Panc1 (cell line): ENCODE data around the gene FTO. TPM values are rescaled to one million over a fixed set of nuclear protein-coding genes. Genes with fewer than 3 reads are reported as not detected.
A peak's percentile ranks its signal among the peaks of the same experiment; 100 is the strongest.

Experiments used
- ATAC-seq: fragments of 200-7000 bp; cut with Tn5 transposase; 2 replicates; pipeline ENCODE4 v1.9.1; 2020; ENCODE audit warnings: mild to moderate bottlenecking, moderate library complexity
- BruUV-seq: library from RNA; stranded (reverse); fragments of 400-500 nt; replicated peaks from 2 replicates; lab custom pipeline; 2021; lab: Mats Ljungman, UMichigan
- CTCF ChIA-PET: fragments of 300-600 bp; sonication (Branson Sonifier 250); formaldehyde crosslinking; loops from one replicate; lab custom pipeline; 2022; ENCODE audit warnings: antibody characterized with exemption; lab: Charles Lee
- POLR2A ChIA-PET: fragments of 300-600 bp; sonication (Branson Sonifier 250); formaldehyde crosslinking; loops from one replicate; lab custom pipeline; 2022; ENCODE audit warnings: antibody characterized with exemption; lab: Charles Lee
- DNase-seq: peaks from one replicate; pipeline ENCODE4 v3.0.0-alpha.2; 2010; ENCODE audit warnings: low read depth, low spot score
- H3K27ac ChIP-seq: 2 replicates; pipeline ENCODE4 v1.5.1; 2011; ENCODE audit warnings: mild to moderate bottlenecking, low read length, inconsistent platforms
- H3K27me3 ChIP-seq: fragments of 200-500 bp; sonication (Bioruptor generic); 2 replicates; pipeline ENCODE4 v1.6.0; 2014; ENCODE audit warnings: low read length, inconsistent platforms; ENCODE audit not compliant: control insufficient read depth, insufficient read depth
- H3K36me3 ChIP-seq: fragments of 200-500 bp; sonication (Bioruptor generic); 2 replicates; pipeline ENCODE4 v1.5.1; 2014; ENCODE audit warnings: inconsistent platforms, mild to moderate bottlenecking, low read length, moderate library complexity; ENCODE audit not compliant: control insufficient read depth, insufficient read depth
- H3K4me1 ChIP-seq: 2 replicates; pipeline ENCODE4 v1.5.1; 2011; ENCODE audit warnings: inconsistent platforms, mild to moderate bottlenecking, low read length, moderate library complexity; ENCODE audit not compliant: control insufficient read depth, insufficient read depth
- H3K4me3 ChIP-seq, 2 experiments: 2 replicates each; pipeline ENCODE4 v1.5.1; 2011 to 2012; ENCODE audit warnings: low read depth in 2 of 2, low read length in 2 of 2, mild to moderate bottlenecking in 2 of 2, inconsistent platforms in 1 of 2, moderate library complexity in 1 of 2
- H3K9me3 ChIP-seq: fragments of 200-500 bp; sonication (Bioruptor generic); 2 replicates; pipeline ENCODE4 v1.5.1; 2014; ENCODE audit warnings: low read depth, mild to moderate bottlenecking, inconsistent platforms, low read length, moderate library complexity; ENCODE audit not compliant: control insufficient read depth, insufficient read depth
- POLR2AphosphoS5 ChIP-seq: IDR thresholded peaks from 2 replicates; pipeline ENCODE4 v1.6.1; 2012; ENCODE audit warnings: mild to moderate bottlenecking, low read depth, low read length, moderate library complexity
- SIN3A ChIP-seq: IDR thresholded peaks from 2 replicates; pipeline ENCODE4 v1.6.1; 2012; ENCODE audit warnings: low read depth, mild to moderate bottlenecking, low read length, moderate library complexity, borderline replicate concordance; ENCODE audit not compliant: insufficient read depth
- TCF7L2 ChIP-seq: IDR thresholded peaks from 2 replicates; pipeline ENCODE4 v1.6.1; 2011; ENCODE audit warnings: mild to moderate bottlenecking, low read depth, low read length, inconsistent platforms
- in situ Hi-C: cut with HindIII; loops from 2 replicates; pipeline ENCODE4 v1.10.0; 2016; ENCODE audit warnings: low sequenced_read_pairs, low pct_unique_long_range_greater_than_20kb
- intact Hi-C: fragments of 100-400 bp; cut with micrococcal nuclease; formaldehyde crosslinking; loops from one replicate; pipeline ENCODE4 v1.10.0; 2022; ENCODE audit not compliant: unreplicated experiment
- total RNA-seq: library from RNA; stranded (reverse); gene quantifications from one replicate; pipeline ENCODE4 v1.2.1, GENCODE V29; 2021; ENCODE audit not compliant: unreplicated experiment
- TF ChIP-seq, protein P1 (sequence below): fragments of 450-650 bp; IDR thresholded peaks from 2 replicates; pipeline ENCODE4 v1.5.1; 2017; ENCODE audit warnings: mild to moderate bottlenecking
- TF ChIP-seq, protein P2 (sequence below), 2 experiments: IDR thresholded peaks; 2 replicates each; pipeline ENCODE4 v1.6.1; 2011 to 2012; ENCODE audit warnings: low read depth in 2 of 2, control low read depth in 1 of 2, low read length in 1 of 2, mild to moderate bottlenecking in 1 of 2, moderate library complexity in 1 of 2; ENCODE audit not compliant: insufficient read depth in 1 of 2

Gene FTO
- total RNA-seq, 1 experiment from 2014 or later = 38.2 TPM

DNA sequence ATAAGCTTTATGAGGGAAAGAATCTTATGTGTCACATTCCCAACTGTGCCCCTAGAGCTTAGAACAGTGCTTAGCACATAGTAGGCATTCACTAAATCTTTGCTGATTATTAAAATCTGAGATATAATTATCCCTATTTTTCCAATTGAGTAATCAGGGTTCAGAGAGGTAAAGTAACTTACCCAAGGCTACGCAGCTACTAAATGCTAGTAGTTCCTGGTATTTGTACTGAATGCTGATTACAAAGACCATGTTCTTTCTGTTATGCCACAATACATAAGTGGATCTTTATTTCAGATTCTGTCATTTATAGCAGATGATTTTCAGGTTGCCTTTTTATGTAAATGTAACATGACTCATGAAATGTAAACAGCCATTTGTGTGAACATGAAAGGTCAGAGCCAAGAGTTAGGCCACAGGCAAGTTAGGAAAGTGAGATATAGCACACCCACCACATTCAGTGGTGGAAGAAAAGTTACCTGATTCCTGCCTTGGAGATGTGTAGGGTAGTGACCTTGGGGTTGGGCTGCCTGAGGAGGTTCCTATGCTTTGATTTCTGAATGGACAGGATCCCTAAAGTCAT is 77.2 kb downstream of the FTO start:
- Histone ChIP-seq H3K27ac (peak overlapping the region; percentile 81), H3K27me3 (no peaks in the 10 kb centered on the region), H3K4me3 (no peak overlapping the region), H3K4me1 (peaks cover 56% of the 10 kb centered on the region), H3K9me3 (no peaks in the 10 kb centered on the region), H3K36me3 (no peaks in the 10 kb centered on the region)
- BruUV-seq = no TSS peak
- ChIA-PET POLR2A (no interaction called here), CTCF (no interaction called here)
- ATAC-seq (peak; percentile 56), DNase-seq (no peak)
- intact Hi-C loops = no loop called here
- TF ChIP-seq, protein P1, sequence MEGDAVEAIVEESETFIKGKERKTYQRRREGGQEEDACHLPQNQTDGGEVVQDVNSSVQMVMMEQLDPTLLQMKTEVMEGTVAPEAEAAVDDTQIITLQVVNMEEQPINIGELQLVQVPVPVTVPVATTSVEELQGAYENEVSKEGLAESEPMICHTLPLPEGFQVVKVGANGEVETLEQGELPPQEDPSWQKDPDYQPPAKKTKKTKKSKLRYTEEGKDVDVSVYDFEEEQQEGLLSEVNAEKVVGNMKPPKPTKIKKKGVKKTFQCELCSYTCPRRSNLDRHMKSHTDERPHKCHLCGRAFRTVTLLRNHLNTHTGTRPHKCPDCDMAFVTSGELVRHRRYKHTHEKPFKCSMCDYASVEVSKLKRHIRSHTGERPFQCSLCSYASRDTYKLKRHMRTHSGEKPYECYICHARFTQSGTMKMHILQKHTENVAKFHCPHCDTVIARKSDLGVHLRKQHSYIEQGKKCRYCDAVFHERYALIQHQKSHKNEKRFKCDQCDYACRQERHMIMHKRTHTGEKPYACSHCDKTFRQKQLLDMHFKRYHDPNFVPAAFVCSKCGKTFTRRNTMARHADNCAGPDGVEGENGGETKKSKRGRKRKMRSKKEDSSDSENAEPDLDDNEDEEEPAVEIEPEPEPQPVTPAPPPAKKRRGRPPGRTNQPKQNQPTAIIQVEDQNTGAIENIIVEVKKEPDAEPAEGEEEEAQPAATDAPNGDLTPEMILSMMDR = no peak
- TF ChIP-seq, protein P2, sequence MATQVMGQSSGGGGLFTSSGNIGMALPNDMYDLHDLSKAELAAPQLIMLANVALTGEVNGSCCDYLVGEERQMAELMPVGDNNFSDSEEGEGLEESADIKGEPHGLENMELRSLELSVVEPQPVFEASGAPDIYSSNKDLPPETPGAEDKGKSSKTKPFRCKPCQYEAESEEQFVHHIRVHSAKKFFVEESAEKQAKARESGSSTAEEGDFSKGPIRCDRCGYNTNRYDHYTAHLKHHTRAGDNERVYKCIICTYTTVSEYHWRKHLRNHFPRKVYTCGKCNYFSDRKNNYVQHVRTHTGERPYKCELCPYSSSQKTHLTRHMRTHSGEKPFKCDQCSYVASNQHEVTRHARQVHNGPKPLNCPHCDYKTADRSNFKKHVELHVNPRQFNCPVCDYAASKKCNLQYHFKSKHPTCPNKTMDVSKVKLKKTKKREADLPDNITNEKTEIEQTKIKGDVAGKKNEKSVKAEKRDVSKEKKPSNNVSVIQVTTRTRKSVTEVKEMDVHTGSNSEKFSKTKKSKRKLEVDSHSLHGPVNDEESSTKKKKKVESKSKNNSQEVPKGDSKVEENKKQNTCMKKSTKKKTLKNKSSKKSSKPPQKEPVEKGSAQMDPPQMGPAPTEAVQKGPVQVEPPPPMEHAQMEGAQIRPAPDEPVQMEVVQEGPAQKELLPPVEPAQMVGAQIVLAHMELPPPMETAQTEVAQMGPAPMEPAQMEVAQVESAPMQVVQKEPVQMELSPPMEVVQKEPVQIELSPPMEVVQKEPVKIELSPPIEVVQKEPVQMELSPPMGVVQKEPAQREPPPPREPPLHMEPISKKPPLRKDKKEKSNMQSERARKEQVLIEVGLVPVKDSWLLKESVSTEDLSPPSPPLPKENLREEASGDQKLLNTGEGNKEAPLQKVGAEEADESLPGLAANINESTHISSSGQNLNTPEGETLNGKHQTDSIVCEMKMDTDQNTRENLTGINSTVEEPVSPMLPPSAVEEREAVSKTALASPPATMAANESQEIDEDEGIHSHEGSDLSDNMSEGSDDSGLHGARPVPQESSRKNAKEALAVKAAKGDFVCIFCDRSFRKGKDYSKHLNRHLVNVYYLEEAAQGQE (IDR thresholded peaks at IDR 0.05; ENCODE audit: insufficient read depth in 1 of 2, low read depth in 2 of 2, low read length in 1 of 2) = no peak
- TF ChIP-seq POLR2AphosphoS5 = no peak
- TF ChIP-seq SIN3A = no peak
- TF ChIP-seq TCF7L2 = no peak
- in situ Hi-C loops = no loop called here

DNA sequence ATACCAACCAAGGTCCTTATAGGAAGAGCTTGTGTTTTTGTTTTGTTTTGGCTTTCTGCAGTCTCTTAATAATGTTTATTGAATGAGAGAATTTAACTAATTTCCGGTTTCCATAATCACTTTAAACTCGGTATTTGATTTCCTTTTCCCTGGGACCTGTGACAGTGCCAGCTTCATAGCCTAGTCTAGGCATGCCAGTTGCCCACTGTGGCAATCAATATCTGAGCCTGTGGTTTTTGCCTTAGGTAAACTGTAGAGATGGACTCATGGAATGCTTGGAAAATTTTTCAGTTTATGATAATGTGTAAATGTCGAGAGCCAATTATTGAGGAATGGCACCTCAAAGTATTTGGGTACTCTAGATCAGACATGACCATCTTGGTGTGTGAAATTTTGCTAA is 78.2 kb downstream of the FTO start:
- H3K9me3 ChIP-seq = no peaks in the 10 kb centered on the region
- ATAC-seq (no peak), DNase-seq (no peak)
- no peak overlapping the region for H3K4me3 ChIP-seq
- CTCF ChIA-PET = no interaction called here
- H3K4me1 ChIP-seq = peaks cover 49% of the 10 kb centered on the region
- H3K27me3 ChIP-seq = no peaks in the 10 kb centered on the region
- POLR2A ChIA-PET = no interaction called here
- BruUV-seq = no TSS peak
- TF ChIP-seq POLR2AphosphoS5 (no peak), TCF7L2 (no peak), SIN3A (no peak)
- TF ChIP-seq, protein P1 = no peak
- TF ChIP-seq, protein P2 (IDR thresholded peaks at IDR 0.05; ENCODE audit: insufficient read depth in 1 of 2, low read depth in 2 of 2, low read length in 1 of 2) = no peak
- in situ Hi-C loops (no loop called here), intact Hi-C loops (no loop called here)
- H3K27ac ChIP-seq = peak overlapping the region; percentile 81; the same call in 1 of the 2 replicates
- no peaks in the 10 kb centered on the region for H3K36me3 ChIP-seq
